ENCODE data around the gene RPH3AL. TPM values are rescaled to one million over a fixed set of nuclear protein-coding genes. Genes with fewer than 3 reads are reported as not detected.

RPH3AL gene
- total and polyA plus RNA-seq, 10 of the 15 experiments (the other 5 are each of a cell fraction or from before 2014, with no cell fraction given) = 0.04 to 1.2 (median 0.47) TPM; not detected in 2

- TF ChIP-seq E2F8 (IDR thresholded peaks at IDR 0.05; ENCODE audit: low read depth, partially characterized antibody) (no peak), USF2 (IDR thresholded peaks at IDR 0.05; ENCODE audit: borderline replicate concordance, low read depth, low read length) (no peak), SPI1 (IDR thresholded peaks at IDR 0.05; ENCODE audit: borderline replicate concordance, insufficient read depth, low read depth, low read length) (no peak)
Measured at GRCh38 chr17:162689-163088, 189.9 kb downstream of the RPH3AL start (continued).

Other genes starting within 250 kb of the RPH3AL start
- gene SCGB1C2, start 215.2 kb downstream of the RPH3AL start, total RNA-seq (2014; rRNA removed) = not detected in 2 replicates
- not detected in 2 replicates for gene SCGB1C2, start 215.2 kb downstream of the RPH3AL start, total RNA-seq (2014; rRNA removed; fragmentation: Illumina TruSeq; extraction: Trizol)
- not detected in 2 replicates for gene SCGB1C2, start 215.2 kb downstream of the RPH3AL start, total RNA-seq (2021)
- not detected in 2 replicates for gene SCGB1C2, start 215.2 kb downstream of the RPH3AL start, polyA plus RNA-seq (2011; rRNA removed)
- gene SCGB1C2, start 215.2 kb downstream of the RPH3AL start, polyA plus RNA-seq (2014; fragmentation: Illumina TruSeq; extraction: Trizol) = not detected in 2 replicates
- not detected for gene SCGB1C2, start 215.2 kb downstream of the RPH3AL start, polyA plus RNA-seq (2014; fragmentation: Nextera tagmentation; extraction: Ambion mirVana)
- not detected in 2 replicates for gene SCGB1C2, start 215.2 kb downstream of the RPH3AL start, polyA plus RNA-seq (2014; rRNA removed)
- gene SCGB1C2, start 215.2 kb downstream of the RPH3AL start, polyA plus RNA-seq (2016; fragmentation: Nextera tagmentation; extraction: Ambion mirVana) = not detected
- gene DOC2B, start 171.2 kb downstream of the RPH3AL start, total RNA-seq (2014; rRNA removed) = not detected in 2 replicates
- not detected in 2 replicates for gene DOC2B, start 171.2 kb downstream of the RPH3AL start, total RNA-seq (2014; rRNA removed; fragmentation: Illumina TruSeq; extraction: Trizol)
- not detected in 2 replicates for gene DOC2B, start 171.2 kb downstream of the RPH3AL start, total RNA-seq (2021)
- gene DOC2B, start 171.2 kb downstream of the RPH3AL start, polyA plus RNA-seq (2011; rRNA removed) = not detected in 2 replicates
- not detected in 2 replicates for gene DOC2B, start 171.2 kb downstream of the RPH3AL start, polyA plus RNA-seq (2014; fragmentation: Illumina TruSeq; extraction: Trizol)
- gene DOC2B, start 171.2 kb downstream of the RPH3AL start, polyA plus RNA-seq (2014; fragmentation: Nextera tagmentation; extraction: Ambion mirVana) = not detected
- not detected in 2 replicates for gene DOC2B, start 171.2 kb downstream of the RPH3AL start, polyA plus RNA-seq (2014; rRNA removed)
- not detected for gene DOC2B, start 171.2 kb downstream of the RPH3AL start, polyA plus RNA-seq (2016; fragmentation: Nextera tagmentation; extraction: Ambion mirVana)
- gene RFLNB, start 93.1 kb upstream of the RPH3AL start, total RNA-seq (2014; rRNA removed) = 6.1 and 6.3 TPM in 2 replicates
- gene RFLNB, start 93.1 kb upstream of the RPH3AL start, total RNA-seq (2014; rRNA removed; fragmentation: Illumina TruSeq; extraction: Trizol) = 4.2 TPM in 2 replicates
- gene RFLNB, start 93.1 kb upstream of the RPH3AL start, total RNA-seq (2021) = 5.6 and 6.1 TPM in 2 replicates
- gene RFLNB, start 93.1 kb upstream of the RPH3AL start, polyA plus RNA-seq (2011; rRNA removed) = 3.2 and 4.0 TPM in 2 replicates
- 2.0 and 2.8 TPM in 2 replicates for gene RFLNB, start 93.1 kb upstream of the RPH3AL start, polyA plus RNA-seq (2014; fragmentation: Illumina TruSeq; extraction: Trizol)
- gene RFLNB, start 93.1 kb upstream of the RPH3AL start, polyA plus RNA-seq (2014; fragmentation: Nextera tagmentation; extraction: Ambion mirVana) = 1 to 10 TPM; 1.4 to 1.6 TPM
- 3.6 and 3.8 TPM in 2 replicates for gene RFLNB, start 93.1 kb upstream of the RPH3AL start, polyA plus RNA-seq (2014; rRNA removed)
- 1 to 10 TPM in 1 of 2 experiments, under 1 TPM in 1; 0.76 to 2.2 TPM for gene RFLNB, start 93.1 kb upstream of the RPH3AL start, polyA plus RNA-seq (2016; fragmentation: Nextera tagmentation; extraction: Ambion mirVana)